ENCODE measurements around the gene FAM20A.

The FAM20A gene

GRCh38 chr17:68581863-68582645, 19.1 kb downstream of the FAM20A start:
- no peak overlapping the region for H3K4me3 ChIP-seq (ENCODE audit: low read depth, low read length)
- TF ChIP-seq CTCF (IDR thresholded peaks at IDR 0.05; ENCODE audit: low read depth, low read length): no peak

GRCh38 chr17:68580236-68580770, 20.9 kb downstream of the FAM20A start:
- no peak overlapping the region for H3K4me3 ChIP-seq (ENCODE audit: low read depth, low read length)
- no peak for TF ChIP-seq CTCF (IDR thresholded peaks at IDR 0.05; ENCODE audit: low read depth, low read length)

- TF ChIP-seq CTCF (IDR thresholded peaks at IDR 0.05; ENCODE audit: low read depth, low read length): no peak
- no peak overlapping the region for H3K4me3 ChIP-seq (ENCODE audit: low read depth, low read length)
Measured at GRCh38 chr17:68579194-68579927, 21.8 kb downstream of the FAM20A start.

GRCh38 chr17:68578236-68578635, 22.9 kb downstream of the FAM20A start:
- TF ChIP-seq CTCF (IDR thresholded peaks at IDR 0.05; ENCODE audit: low read depth, low read length): no peak
- no peak overlapping the region for H3K4me3 ChIP-seq (ENCODE audit: low read depth, low read length)

- H3K4me3 ChIP-seq (ENCODE audit: low read depth, low read length): no peak overlapping the region
- no peak for TF ChIP-seq CTCF (IDR thresholded peaks at IDR 0.05; ENCODE audit: low read depth, low read length)
Measured at GRCh38 chr17:68577497-68577821, 23.7 kb downstream of the FAM20A start.

GRCh38 chr17:68576811-68577496, 24.2 kb downstream of the FAM20A start:
- no peak overlapping the region for H3K4me3 ChIP-seq (ENCODE audit: low read depth, low read length)
- TF ChIP-seq CTCF (IDR thresholded peaks at IDR 0.05; ENCODE audit: low read depth, low read length): no peak

Measured in WI38 (cell line).